Right lobe of liver (tissue), 6 donors: ENCODE data around the gene YEATS4. TPM values are rescaled to one million over a fixed set of nuclear protein-coding genes. Genes with fewer than 3 reads are reported as not detected.

Source experiments
- ATAC-seq, 4 donors: fragments of 200-7000 bp; cut with Tn5 transposase; one replicate each; pipeline ENCODE4 v1.9.1; 2020; ENCODE audit warnings: mild to moderate bottlenecking in 4 of 4, moderate library complexity in 4 of 4
- DNase-seq, 3 donors: peaks; one replicate each; pipeline ENCODE4 v3.0.0-alpha.2; 2020
- H3K27ac ChIP-seq, 3 donors: fragments of 200-600 bp; one replicate each; pipeline ENCODE4 v1.8.0; 2022
- H3K27me3 ChIP-seq, 2 donors: fragments of 200-600 bp; one replicate each; pipeline ENCODE4 v1.8.0; 2022
- H3K36me3 ChIP-seq, 4 donors: fragments of 200-600 bp; sonication (generic) in 1 of 4; one replicate each; pipeline versions ENCODE4 v1.5.1 to v1.8.0; 2017 to 2022; ENCODE audit warnings: control low read depth in 1 of 4
- H3K4me1 ChIP-seq, 4 donors: fragments of 200-600 bp; sonication (generic) in 1 of 4; one replicate each; pipeline versions ENCODE4 v1.5.1 to v1.8.0; 2017 to 2022; ENCODE audit warnings: control low read depth in 1 of 4
- H3K4me3 ChIP-seq, 3 donors: fragments of 200-600 bp; one replicate each; pipeline ENCODE4 v1.8.0; 2022
- H3K9me3 ChIP-seq, 4 donors: fragments of 200-600 bp; sonication (generic) in 1 of 4; one replicate each; pipeline versions ENCODE4 v1.5.1 to v1.8.0; 2017 to 2022; ENCODE audit warnings: control low read depth in 1 of 4
- POLR2A ChIP-seq: fragments of 450-650 bp; IDR thresholded peaks from one replicate; pipeline ENCODE4 v1.6.1; 2017; ENCODE audit warnings: antibody characterized with exemption, mild to moderate bottlenecking
- WGBS: methylation state at CpG from one replicate; pipeline ENCODE4 v1.1.6; 2018; ENCODE audit warnings: low coverage, low lambda C conversion rate; ENCODE audit not compliant: insufficient coverage; ENCODE audit errors: missing lambda C conversion rate; 5-methylcytosine and 5-hydroxymethylcytosine counted together
- intact Hi-C, 2 donors: fragments of 100-400 bp; cut with DNase I; formaldehyde crosslinking; loops; one replicate each; pipeline versions ENCODE4 v1.11.2 to v1.14.1; 2022
- total RNA-seq, 6 experiments: library from RNA; depleted of rRNA in 2 of 6; stranded (reverse); fragments of >200 nt in 2 of 6; fragmentation: NEBNext Ultra II Directional in 3 of 6; extraction: Animal tissue kit (Norgen Biotek cat#: 25700) in 3 of 6; gene quantifications; one replicate each; pipeline versions ENCODE4 v1.1.0 to v1.2.4, GENCODE V29; 2016 to 2023
- TF ChIP-seq, protein P1 (sequence below), 4 donors: fragments of 200-600 bp in 3 of 4; fragments of 450-650 bp in 1 of 4; IDR thresholded peaks; one replicate each; pipeline versions ENCODE4 v1.5.1 to v1.8.0; 2016 to 2022; ENCODE audit warnings: antibody characterized with exemption in 4 of 4, mild to moderate bottlenecking in 2 of 4
- donor health status: DM: no; HTN: yes; CAD: no.
- donor health status: DM: no; HTN: no; CAD: no.
- donor health status: DM: no; HTN: no; CAD: no.
- donor health status: DM: no; HTN: yes; CAD: no.
- donor health status: DM: no; HTN: yes; CAD: no.

YEATS4 gene
- total RNA-seq, 6 experiments from 2014 or later, result 2.9 to 17.3 (median 5.8) TPM

DNA sequence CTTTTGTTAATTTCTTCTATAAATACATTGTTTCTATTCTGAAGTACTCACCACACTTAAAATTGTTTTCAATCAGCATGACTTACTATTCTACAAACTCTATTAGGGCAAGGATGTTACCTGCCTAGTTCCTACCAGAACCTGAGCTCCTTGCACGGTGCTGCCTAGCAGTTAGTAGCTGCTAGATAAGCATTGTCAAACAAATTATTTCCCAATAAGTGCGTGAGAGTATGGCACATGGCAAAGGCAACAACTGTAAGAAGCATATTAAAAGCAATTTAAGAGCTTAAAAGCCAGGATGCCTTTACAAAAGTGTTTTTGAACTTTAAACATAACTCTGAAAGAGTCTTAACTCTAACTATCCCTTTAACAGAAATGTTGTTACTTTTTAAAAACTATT is 19.5 kb upstream of the YEATS4 start:
- Histone ChIP-seq H3K9me3 (no peaks in the 10 kb centered on the region), H3K4me1 (peaks cover 0 to 67% (median 25%) of the 10 kb centered on the region in 4 donors), H3K4me3 (no peak overlapping the region), H3K27ac (peak overlapping the region in 1 of 3 donors; percentile 4), H3K36me3 (no peaks in the 10 kb centered on the region), H3K27me3 (no peaks in the 10 kb centered on the region)
- 24% methylated on average over 2 of the region's 2 CpGs for WGBS
- ATAC-seq (peak; percentile 35 to 51 (median 46)), DNase-seq (no peak)
- intact Hi-C loops, result no loop called here
- TF ChIP-seq, protein P1, sequence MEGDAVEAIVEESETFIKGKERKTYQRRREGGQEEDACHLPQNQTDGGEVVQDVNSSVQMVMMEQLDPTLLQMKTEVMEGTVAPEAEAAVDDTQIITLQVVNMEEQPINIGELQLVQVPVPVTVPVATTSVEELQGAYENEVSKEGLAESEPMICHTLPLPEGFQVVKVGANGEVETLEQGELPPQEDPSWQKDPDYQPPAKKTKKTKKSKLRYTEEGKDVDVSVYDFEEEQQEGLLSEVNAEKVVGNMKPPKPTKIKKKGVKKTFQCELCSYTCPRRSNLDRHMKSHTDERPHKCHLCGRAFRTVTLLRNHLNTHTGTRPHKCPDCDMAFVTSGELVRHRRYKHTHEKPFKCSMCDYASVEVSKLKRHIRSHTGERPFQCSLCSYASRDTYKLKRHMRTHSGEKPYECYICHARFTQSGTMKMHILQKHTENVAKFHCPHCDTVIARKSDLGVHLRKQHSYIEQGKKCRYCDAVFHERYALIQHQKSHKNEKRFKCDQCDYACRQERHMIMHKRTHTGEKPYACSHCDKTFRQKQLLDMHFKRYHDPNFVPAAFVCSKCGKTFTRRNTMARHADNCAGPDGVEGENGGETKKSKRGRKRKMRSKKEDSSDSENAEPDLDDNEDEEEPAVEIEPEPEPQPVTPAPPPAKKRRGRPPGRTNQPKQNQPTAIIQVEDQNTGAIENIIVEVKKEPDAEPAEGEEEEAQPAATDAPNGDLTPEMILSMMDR (IDR thresholded peaks at IDR 0.05), result no peak
- no peak for TF ChIP-seq POLR2A

DNA sequence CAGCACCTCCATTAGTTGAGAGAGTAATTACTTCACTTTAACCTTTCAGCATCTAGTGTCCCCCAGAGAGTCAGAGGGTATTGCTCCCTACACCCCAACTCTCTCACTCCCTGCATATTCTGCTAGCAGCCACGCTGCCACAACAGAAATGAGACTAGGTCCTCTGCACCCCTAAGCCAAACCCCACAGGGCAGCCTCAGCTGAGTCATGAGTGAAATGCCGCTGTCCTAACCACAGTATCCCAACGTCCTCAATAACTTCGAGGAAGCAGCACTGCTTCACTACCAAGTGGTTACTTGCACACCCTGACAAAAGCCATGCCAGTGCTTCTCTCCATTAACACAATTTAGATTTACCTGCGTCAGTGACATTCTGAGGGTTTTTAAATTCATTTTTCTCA is 18.2 kb upstream of the YEATS4 start:
- Histone ChIP-seq H3K36me3 (no peaks in the 10 kb centered on the region), H3K9me3 (no peaks in the 10 kb centered on the region), H3K4me3 (no peak overlapping the region), H3K4me1 (peaks cover 0 to 80% (median 32%) of the 10 kb centered on the region in 4 donors), H3K27me3 (no peaks in the 10 kb centered on the region), H3K27ac (no peak overlapping the region)
- no peak for DNase-seq
- intact Hi-C loops, result no loop called here
- 50% methylated on average over 5 of the region's 5 CpGs for WGBS
- peak in 2 of 4 donors; percentile 23 to 43 for ATAC-seq
- TF ChIP-seq, protein P1 (IDR thresholded peaks at IDR 0.05), result no peak
- no peak for TF ChIP-seq POLR2A

DNA sequence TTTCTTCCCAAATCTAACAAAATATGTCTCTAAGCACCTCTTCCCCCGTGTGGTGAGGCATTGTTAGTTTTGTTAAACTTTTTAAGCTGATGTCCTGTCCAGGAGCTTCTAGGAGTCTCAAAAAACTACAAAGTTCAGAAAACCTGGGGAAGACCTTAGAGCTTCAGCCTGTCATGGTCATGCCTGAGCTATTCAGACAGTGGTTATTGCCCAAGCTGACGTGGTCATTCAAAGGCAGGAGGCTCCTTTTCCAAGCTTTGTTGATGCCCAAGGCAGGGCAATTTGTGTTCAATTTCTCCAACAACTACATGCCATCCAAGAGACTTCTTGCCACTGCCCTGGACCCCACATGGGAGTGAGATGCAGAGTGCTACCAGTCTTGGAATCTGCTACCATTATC is 17.1 kb upstream of the YEATS4 start:
- Histone ChIP-seq H3K9me3 (no peaks in the 10 kb centered on the region), H3K4me1 (peaks cover 0 to 77% (median 27%) of the 10 kb centered on the region in 4 donors), H3K27me3 (no peaks in the 10 kb centered on the region), H3K36me3 (no peaks in the 10 kb centered on the region), H3K27ac (no peak overlapping the region), H3K4me3 (no peak overlapping the region)
- intact Hi-C loops, result no loop called here
- DNase-seq, result no peak
- whole genome bisulfite sequencing, result 76% methylated on average over 2 of the region's 2 CpGs
- no peak for TF ChIP-seq POLR2A
- TF ChIP-seq, protein P1 (IDR thresholded peaks at IDR 0.05), result no peak
- ATAC-seq, result no peak

DNA sequence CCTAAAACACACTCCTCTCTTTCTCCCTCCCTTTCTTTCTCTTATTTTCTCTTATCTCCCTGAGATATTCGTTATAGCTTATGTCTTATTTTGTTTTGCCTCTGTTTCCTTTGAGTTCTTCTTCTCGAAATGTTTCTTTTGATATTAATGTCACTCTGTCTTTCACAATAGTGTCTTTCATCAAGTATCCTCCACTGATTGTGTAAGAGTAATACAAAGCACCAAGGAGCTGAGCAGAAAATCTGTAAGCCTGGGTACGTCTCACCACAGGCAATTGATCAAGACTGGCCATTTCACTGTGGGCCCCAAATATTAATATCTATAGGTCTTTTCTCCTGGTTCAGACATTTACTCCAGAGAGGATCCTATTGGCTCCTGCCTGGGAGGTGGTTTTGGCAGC is 16.2 kb upstream of the YEATS4 start:
- peak overlapping the region in 1 of 3 donors; percentile 47 for H3K27ac ChIP-seq
- H3K4me1 ChIP-seq, result peaks cover 0 to 69% (median 26%) of the 10 kb centered on the region in 4 donors
- no peak overlapping the region for H3K4me3 ChIP-seq
- ATAC-seq (peak in 2 of 4 donors; percentile 8 to 13), DNase-seq (no peak)
- no peaks in the 10 kb centered on the region for H3K9me3 ChIP-seq
- 47% methylated on average over 3 of the region's 3 CpGs for WGBS
- no peak for TF ChIP-seq POLR2A
- TF ChIP-seq, protein P1 (IDR thresholded peaks at IDR 0.05), result no peak
- H3K27me3 ChIP-seq, result no peaks in the 10 kb centered on the region
- intact Hi-C loops, result no loop called here
- no peaks in the 10 kb centered on the region for H3K36me3 ChIP-seq
